ENCODE data around the gene CCDC185. TPM values are rescaled to one million over a fixed set of nuclear protein-coding genes. Genes with fewer than 3 reads are reported as not detected.
A peak's percentile ranks its signal among the peaks of the same experiment; 100 is the strongest.

The CCDC185 gene
- total RNA-seq, 1 donor from 2014 or later, result not detected

DNA sequence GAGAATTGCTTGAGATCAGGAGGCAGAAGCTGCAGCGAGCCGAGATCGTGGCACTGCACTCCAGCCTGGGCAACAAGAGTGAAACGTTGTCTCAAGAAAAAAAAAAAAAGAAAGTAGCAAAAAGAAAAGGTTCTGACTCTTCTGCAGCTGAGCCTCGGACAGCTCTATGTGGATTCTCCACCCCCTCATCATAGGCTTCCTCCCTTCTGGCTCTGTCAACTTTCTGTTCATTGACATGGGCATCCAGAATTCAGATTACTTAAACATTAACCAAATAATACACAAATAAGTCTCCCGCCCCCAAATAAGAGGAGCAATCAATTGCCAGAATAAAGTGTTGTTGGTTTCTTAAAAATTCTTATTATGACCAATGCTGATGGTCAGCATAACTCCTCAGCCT lies 39.3 kb upstream of the CCDC185 start:
- Histone ChIP-seq H3K27me3 (ENCODE audit: control insufficient read depth in 3 of 3, insufficient read depth in 3 of 3, low read length in 3 of 3) (peaks cover 6 to 17% (median 7%) of the 10 kb centered on the region in 3 donors), H3K9me3 (ENCODE audit: control insufficient read depth in 3 of 3, low read length in 3 of 3) (no peaks in the 10 kb centered on the region), H3K27ac (ENCODE audit: low read depth, low read length) (no peak overlapping the region), H3K36me3 (ENCODE audit: control insufficient read depth in 3 of 3, insufficient read depth in 3 of 3, low read length in 3 of 3) (no peaks in the 10 kb centered on the region), H3K9ac (ENCODE audit: low read depth in 1 of 3, low read length in 3 of 3) (no peak overlapping the region), H3K4me3 (ENCODE audit: low read length in 3 of 3) (no peak overlapping the region), H3K4me1 (ENCODE audit: control insufficient read depth in 3 of 3, insufficient read depth in 3 of 3, low read length in 3 of 3) (no peaks in the 10 kb centered on the region)

DNA sequence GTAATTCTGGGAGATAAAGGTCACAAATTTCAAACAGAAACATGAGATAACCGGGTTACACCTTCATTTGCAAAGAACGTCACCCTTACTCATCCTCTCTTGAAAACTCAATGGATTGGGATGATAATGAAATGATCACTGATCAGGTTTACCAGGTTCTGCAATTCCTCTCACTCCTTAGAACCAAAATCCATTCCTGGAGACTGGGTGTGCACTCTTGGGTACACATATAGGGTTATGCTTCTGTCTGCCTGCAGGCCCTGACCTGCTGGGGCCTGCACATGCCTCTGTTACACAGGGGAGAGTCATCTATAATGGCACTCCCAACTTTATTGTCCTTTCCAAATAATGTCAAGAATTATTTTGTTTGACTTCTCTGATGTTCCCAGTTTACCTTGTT lies 37.5 kb upstream of the CCDC185 start:
- Histone ChIP-seq H3K9me3 (ENCODE audit: control insufficient read depth in 3 of 3, low read length in 3 of 3) (no peaks in the 10 kb centered on the region), H3K4me3 (ENCODE audit: low read length in 3 of 3) (no peak overlapping the region), H3K27ac (ENCODE audit: low read depth, low read length) (no peak overlapping the region), H3K4me1 (ENCODE audit: control insufficient read depth in 3 of 3, insufficient read depth in 3 of 3, low read length in 3 of 3) (no peaks in the 10 kb centered on the region), H3K27me3 (ENCODE audit: control insufficient read depth in 3 of 3, insufficient read depth in 3 of 3, low read length in 3 of 3) (peaks cover 6 to 17% (median 7%) of the 10 kb centered on the region in 3 donors), H3K36me3 (ENCODE audit: control insufficient read depth in 3 of 3, insufficient read depth in 3 of 3, low read length in 3 of 3) (no peaks in the 10 kb centered on the region), H3K9ac (ENCODE audit: low read depth in 1 of 3, low read length in 3 of 3) (no peak overlapping the region)

DNA sequence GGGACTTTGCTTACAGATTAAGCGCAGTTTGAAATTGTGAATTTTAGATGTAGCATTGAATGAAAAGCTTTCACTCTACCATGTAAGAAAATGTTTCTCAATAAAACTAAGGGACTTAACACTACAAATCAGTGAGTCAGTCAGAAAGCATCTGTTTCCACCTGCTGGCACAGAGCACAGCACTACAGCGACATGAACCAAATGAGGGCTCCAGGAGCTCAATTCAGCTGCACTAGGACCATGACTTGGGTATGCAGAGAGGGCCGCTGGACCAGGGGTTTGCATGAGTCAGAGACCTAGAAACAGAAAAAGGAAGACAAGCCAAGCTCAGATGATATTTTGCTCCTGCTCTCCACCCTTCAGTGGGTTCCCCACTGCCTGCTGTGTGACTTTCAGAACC lies 34.4 kb upstream of the CCDC185 start:
- H3K27me3 ChIP-seq (ENCODE audit: control insufficient read depth in 3 of 3, insufficient read depth in 3 of 3, low read length in 3 of 3), result peaks cover 2 to 3% (median 3%) of the 10 kb centered on the region in 3 donors
- no peaks in the 10 kb centered on the region for H3K36me3 ChIP-seq (ENCODE audit: control insufficient read depth in 3 of 3, insufficient read depth in 3 of 3, low read length in 3 of 3)
- H3K9me3 ChIP-seq (ENCODE audit: control insufficient read depth in 3 of 3, low read length in 3 of 3), result no peaks in the 10 kb centered on the region
- H3K4me3 ChIP-seq (ENCODE audit: low read length in 3 of 3), result no peak overlapping the region
- H3K27ac ChIP-seq (ENCODE audit: low read depth, low read length), result no peak overlapping the region
- no peak overlapping the region for H3K9ac ChIP-seq (ENCODE audit: low read depth in 1 of 3, low read length in 3 of 3)
- H3K4me1 ChIP-seq (ENCODE audit: control insufficient read depth in 3 of 3, insufficient read depth in 3 of 3, low read length in 3 of 3), result peaks cover 6 to 9% (median 7%) of the 10 kb centered on the region in 3 donors

DNA sequence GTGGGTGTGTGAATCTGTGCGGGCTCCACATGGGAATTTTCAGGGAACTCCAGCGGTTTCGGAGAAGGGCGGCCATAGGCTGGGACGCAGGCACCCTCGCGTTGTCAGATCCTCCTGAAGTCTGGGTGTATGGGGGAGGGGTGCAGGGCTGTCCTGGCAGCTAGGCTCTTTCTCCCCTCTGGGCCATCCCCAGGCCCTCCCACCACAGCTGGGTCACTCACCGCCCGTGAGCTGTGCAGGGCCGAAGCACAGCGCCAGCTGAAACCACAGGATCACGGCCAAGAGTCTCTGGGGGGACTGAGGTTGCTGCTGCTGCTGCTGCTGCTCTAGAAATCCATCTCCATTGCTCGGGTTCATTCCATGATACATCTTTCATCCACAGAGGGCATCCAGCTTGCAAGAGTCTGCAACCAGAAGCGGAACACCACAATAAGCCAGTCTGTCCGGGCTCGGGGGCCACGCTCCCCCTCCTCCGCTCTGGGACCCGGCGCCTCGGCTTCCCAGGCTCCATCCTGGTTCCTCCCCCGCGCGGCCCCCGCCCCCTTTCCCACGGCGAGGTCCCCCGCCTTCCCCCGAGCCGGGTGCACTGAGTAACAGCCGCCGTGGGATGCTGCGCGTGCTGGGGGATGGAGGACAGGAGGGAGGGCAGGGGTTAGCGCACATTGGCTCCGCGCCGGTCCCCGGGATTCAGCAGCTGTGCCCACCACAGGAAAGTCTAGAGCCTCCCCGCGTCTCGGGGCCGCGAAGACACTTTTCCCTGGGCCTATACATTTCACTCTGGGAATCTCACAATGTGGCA lies 30.0 kb upstream of the CCDC185 start:
- Histone ChIP-seq H3K27me3 (ENCODE audit: control insufficient read depth in 3 of 3, insufficient read depth in 3 of 3, low read length in 3 of 3) (peaks cover 0 to 3% (median 0%) of the 10 kb centered on the region in 3 donors), H3K4me1 (ENCODE audit: control insufficient read depth in 3 of 3, insufficient read depth in 3 of 3, low read length in 3 of 3) (peaks cover 6 to 13% (median 9%) of the 10 kb centered on the region in 3 donors), H3K27ac (ENCODE audit: low read depth, low read length) (no peak overlapping the region), H3K9me3 (ENCODE audit: control insufficient read depth in 3 of 3, low read length in 3 of 3) (no peaks in the 10 kb centered on the region), H3K36me3 (ENCODE audit: control insufficient read depth in 3 of 3, insufficient read depth in 3 of 3, low read length in 3 of 3) (no peaks in the 10 kb centered on the region), H3K4me3 (ENCODE audit: low read length in 3 of 3) (peak overlapping the region; percentile 59 to 72 (median 72)), H3K9ac (ENCODE audit: low read depth in 1 of 3, low read length in 3 of 3) (peak overlapping the region in 2 of 3 donors; percentile 57 to 59)

DNA sequence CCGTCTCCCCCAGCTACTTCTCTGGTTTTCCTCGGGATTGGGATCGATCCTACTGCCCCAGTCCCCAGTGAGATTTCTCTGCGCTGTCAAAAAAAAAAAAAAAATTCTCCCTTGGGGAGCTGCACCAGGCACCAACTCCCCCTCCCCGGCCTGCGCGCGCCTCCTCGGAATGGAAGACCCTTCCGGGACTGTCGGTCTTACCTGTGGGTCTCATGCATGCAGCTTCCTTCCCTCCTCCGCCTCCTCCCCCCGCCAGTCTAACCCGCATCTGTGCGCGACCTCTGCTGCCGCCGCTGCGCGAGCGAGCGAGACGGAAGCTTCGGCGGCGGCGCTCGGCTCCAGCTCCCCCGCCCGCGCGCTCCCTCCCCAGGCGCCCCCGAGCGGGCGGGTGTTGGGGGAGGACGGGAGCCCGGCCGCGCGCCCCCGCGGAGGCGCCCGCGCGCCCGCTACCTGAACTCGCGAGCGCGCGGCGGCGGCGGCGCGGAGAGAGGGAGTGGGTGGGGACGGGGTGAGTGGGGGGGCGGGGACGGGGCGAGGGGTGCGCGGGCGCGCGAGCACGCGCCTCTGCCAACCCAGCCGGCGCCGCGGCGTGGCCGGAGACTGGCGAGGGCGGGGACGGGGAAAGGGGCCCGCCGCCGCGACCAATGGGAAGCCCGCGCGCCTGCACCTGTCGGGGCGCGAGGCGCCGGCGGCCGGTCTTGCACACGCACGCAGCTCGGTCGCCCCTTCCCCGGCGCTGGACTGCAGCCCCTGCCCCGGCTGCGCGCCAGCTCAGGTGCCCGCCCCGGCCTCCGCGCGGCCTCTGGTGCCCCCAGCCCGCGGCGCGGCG lies 29.1 kb upstream of the CCDC185 start, which contains the start of gene SUSD4:
Gene SUSD4, minus strand, starts transcription at position 321 of the 829 bp plus-strand sequence. CDS start 751 bp downstream, outside the sequence.
- Histone ChIP-seq H3K27ac (ENCODE audit: low read depth, low read length) (no peak within 1 kb of the TSS), H3K36me3 (ENCODE audit: control insufficient read depth in 3 of 3, insufficient read depth in 3 of 3, low read length in 3 of 3) (no peaks in the 10 kb centered on the region), H3K9me3 (ENCODE audit: control insufficient read depth in 3 of 3, low read length in 3 of 3) (no peaks in the 10 kb centered on the region), H3K27me3 (ENCODE audit: control insufficient read depth in 3 of 3, insufficient read depth in 3 of 3, low read length in 3 of 3) (peaks cover 0 to 3% (median 0%) of the 10 kb centered on the region in 3 donors), H3K9ac (ENCODE audit: low read depth in 1 of 3, low read length in 3 of 3) (peak within 1 kb of the TSS; percentile 57 to 59 (median 57)), H3K4me1 (ENCODE audit: control insufficient read depth in 3 of 3, insufficient read depth in 3 of 3, low read length in 3 of 3) (peaks cover 6 to 13% (median 9%) of the 10 kb centered on the region in 3 donors), H3K4me3 (ENCODE audit: low read length in 3 of 3) (peak within 1 kb of the TSS; percentile 59 to 72 (median 72))

DNA sequence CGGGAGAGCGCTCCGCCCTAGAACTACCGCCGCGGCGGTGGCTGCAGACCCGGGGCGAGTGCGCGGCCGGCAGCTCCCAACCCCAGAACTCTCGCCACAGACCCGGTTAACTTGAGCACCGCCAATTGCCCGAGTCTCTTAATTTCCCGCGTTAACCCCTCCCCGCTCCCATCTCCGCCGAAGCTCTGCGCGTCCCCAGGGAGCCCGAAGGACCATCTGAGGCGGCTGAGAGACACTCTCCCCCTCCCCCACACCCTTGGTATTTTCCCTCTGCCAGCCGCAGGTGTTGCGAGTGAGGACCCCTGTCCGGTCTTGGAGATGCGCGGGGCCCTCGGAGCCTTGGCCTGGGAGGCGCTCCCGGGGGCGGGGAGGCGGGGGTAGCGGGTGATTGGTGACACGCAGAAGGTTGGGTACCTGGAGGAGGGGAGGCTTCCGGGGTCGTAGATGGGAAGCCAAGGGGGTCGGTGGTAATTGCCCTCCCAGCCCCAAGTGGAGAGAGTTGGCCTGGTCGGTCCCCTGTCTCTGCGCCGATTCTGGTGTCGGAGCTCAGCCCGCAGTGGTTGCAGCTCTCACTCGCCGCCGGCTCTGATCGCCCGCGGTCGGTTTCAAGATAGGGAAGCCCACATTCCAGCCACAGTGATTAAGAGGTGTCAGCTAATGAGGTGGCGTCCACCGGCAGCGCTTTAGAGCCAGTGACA lies 28.4 kb upstream of the CCDC185 start:
- Histone ChIP-seq H3K4me3 (ENCODE audit: low read length in 3 of 3) (peak overlapping the region; percentile 52 to 63 (median 54)), H3K9me3 (ENCODE audit: control insufficient read depth in 3 of 3, low read length in 3 of 3) (no peaks in the 10 kb centered on the region), H3K36me3 (ENCODE audit: control insufficient read depth in 3 of 3, insufficient read depth in 3 of 3, low read length in 3 of 3) (no peaks in the 10 kb centered on the region), H3K27me3 (ENCODE audit: control insufficient read depth in 3 of 3, insufficient read depth in 3 of 3, low read length in 3 of 3) (peaks cover 0 to 3% (median 0%) of the 10 kb centered on the region in 3 donors), H3K4me1 (ENCODE audit: control insufficient read depth in 3 of 3, insufficient read depth in 3 of 3, low read length in 3 of 3) (peaks cover 6 to 13% (median 9%) of the 10 kb centered on the region in 3 donors), H3K27ac (ENCODE audit: low read depth, low read length) (no peak overlapping the region), H3K9ac (ENCODE audit: low read depth in 1 of 3, low read length in 3 of 3) (peak overlapping the region in 2 of 3 donors; percentile 40 to 50)

DNA sequence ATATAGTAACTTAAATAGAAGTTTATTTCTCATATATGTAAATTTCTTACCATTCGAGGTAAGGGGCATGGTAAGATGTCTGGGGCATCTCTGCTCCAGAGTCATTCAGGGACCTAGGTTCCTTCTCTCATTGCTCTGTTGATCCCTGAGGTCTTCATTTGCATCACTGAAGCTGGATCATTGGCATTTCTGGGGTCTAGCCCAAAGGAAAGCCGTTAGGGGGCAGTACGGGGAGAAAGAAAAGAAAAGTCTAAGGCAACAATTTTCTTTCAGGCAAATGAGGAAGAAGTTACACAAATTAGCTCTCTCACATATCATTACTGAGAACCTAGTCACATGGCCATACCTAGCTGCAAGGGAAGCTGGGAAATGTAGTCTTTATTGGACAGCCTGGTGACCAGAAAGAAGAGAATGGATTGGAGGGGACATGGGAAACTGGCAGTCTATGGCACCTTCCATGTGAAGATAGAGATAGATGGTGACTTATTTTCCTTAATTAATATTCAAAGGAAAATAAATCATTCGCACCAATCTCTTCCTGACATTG lies 19.1 kb upstream of the CCDC185 start:
- no peak overlapping the region for H3K9ac ChIP-seq (ENCODE audit: low read depth in 1 of 3, low read length in 3 of 3)
- H3K27me3 ChIP-seq (ENCODE audit: control insufficient read depth in 3 of 3, insufficient read depth in 3 of 3, low read length in 3 of 3), result peaks cover 0 to 3% (median 2%) of the 10 kb centered on the region in 3 donors
- H3K4me1 ChIP-seq (ENCODE audit: control insufficient read depth in 3 of 3, insufficient read depth in 3 of 3, low read length in 3 of 3), result no peaks in the 10 kb centered on the region
- H3K9me3 ChIP-seq (ENCODE audit: control insufficient read depth in 3 of 3, low read length in 3 of 3), result peaks cover 0 to 2% (median 1%) of the 10 kb centered on the region in 3 donors
- H3K27ac ChIP-seq (ENCODE audit: low read depth, low read length), result no peak overlapping the region
- no peaks in the 10 kb centered on the region for H3K36me3 ChIP-seq (ENCODE audit: control insufficient read depth in 3 of 3, insufficient read depth in 3 of 3, low read length in 3 of 3)
- no peak overlapping the region for H3K4me3 ChIP-seq (ENCODE audit: low read length in 3 of 3)

DNA sequence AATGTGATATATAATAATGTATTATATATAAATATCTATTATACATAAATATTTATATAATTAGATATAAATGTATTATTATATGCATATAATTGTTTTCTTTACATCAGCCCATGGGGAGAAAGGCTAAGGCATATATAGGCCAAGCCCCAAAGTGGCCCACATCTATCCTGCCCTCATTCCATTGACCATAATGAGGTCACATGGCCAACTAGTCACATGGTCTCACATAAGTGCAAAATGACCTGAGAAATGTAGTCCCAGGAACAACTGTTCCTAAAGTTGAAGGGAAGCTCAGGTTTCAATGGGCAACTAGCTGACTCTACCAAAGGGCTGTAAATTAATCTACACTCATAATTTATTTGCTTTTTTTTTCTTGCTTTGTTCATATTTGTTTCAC lies 14.5 kb upstream of the CCDC185 start:
- Histone ChIP-seq H3K27ac (ENCODE audit: low read depth, low read length) (no peak overlapping the region), H3K27me3 (ENCODE audit: control insufficient read depth in 3 of 3, insufficient read depth in 3 of 3, low read length in 3 of 3) (peaks cover 0 to 2% (median 0%) of the 10 kb centered on the region in 3 donors)

DNA sequence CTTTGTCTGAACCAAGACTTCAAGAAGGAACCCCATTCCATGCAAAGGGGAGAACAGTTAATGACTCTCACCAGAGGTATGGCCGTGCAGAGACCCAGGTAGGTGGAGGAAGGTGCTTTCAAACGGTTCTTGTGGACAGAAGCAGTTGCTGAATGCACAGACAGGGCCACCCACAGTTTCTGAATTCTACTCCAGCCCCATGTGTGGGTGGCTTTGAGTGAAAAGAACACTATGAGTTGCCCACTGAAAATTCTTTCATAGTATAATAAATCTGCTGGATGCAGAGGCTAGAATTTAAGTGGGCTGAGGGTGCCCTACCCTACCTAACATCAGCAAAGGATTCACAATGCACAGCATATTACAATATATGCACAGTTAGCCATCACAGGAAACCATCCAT lies 7.2 kb upstream of the CCDC185 start:
- H3K9me3 ChIP-seq (ENCODE audit: control insufficient read depth in 3 of 3, low read length in 3 of 3), result no peaks in the 10 kb centered on the region
- H3K4me1 ChIP-seq (ENCODE audit: control insufficient read depth in 3 of 3, insufficient read depth in 3 of 3, low read length in 3 of 3), result no peaks in the 10 kb centered on the region
- no peak overlapping the region for H3K27ac ChIP-seq (ENCODE audit: low read depth, low read length)
- H3K27me3 ChIP-seq (ENCODE audit: control insufficient read depth in 3 of 3, insufficient read depth in 3 of 3, low read length in 3 of 3), result peaks cover 0 to 9% (median 0%) of the 10 kb centered on the region in 3 donors
- no peaks in the 10 kb centered on the region for H3K36me3 ChIP-seq (ENCODE audit: control insufficient read depth in 3 of 3, insufficient read depth in 3 of 3, low read length in 3 of 3)
- no peak overlapping the region for H3K9ac ChIP-seq (ENCODE audit: low read depth in 1 of 3, low read length in 3 of 3)
- no peak overlapping the region for H3K4me3 ChIP-seq (ENCODE audit: low read length in 3 of 3)

More for the DNA sequence above, 14.5 kb upstream of the CCDC185 start:
- Histone ChIP-seq H3K4me3 (ENCODE audit: low read length in 3 of 3) (no peak overlapping the region), H3K4me1 (ENCODE audit: control insufficient read depth in 3 of 3, insufficient read depth in 3 of 3, low read length in 3 of 3) (no peaks in the 10 kb centered on the region), H3K36me3 (ENCODE audit: control insufficient read depth in 3 of 3, insufficient read depth in 3 of 3, low read length in 3 of 3) (no peaks in the 10 kb centered on the region), H3K9ac (ENCODE audit: low read depth in 1 of 3, low read length in 3 of 3) (no peak overlapping the region), H3K9me3 (ENCODE audit: control insufficient read depth in 3 of 3, low read length in 3 of 3) (peaks cover 0 to 2% (median 1%) of the 10 kb centered on the region in 3 donors)
